T-helper 17 cell (primary cell): ENCODE data around the gene TANC1. TPM values are rescaled to one million over a fixed set of nuclear protein-coding genes. Genes with fewer than 3 reads are reported as not detected.

ENCODE experiments used
- ATAC-seq: fragments of 150-1000 bp; cut with Tn5 transposase; 2 replicates; pipeline ENCODE4 v1.10.0; 2021; ENCODE audit warnings: mild to moderate bottlenecking, moderate library complexity
- DNase-seq, 3 donors: peaks; one replicate each; pipeline versions ENCODE4 v3.0.0 to v3.0.0-alpha.2; 2020 to 2021
- H3K9me3 ChIP-seq: one replicate; pipeline ENCODE4 v1.7.0; 2013; ENCODE audit warnings: low read length, mild to moderate bottlenecking; ENCODE audit not compliant: control insufficient read depth, poor library complexity, severe bottlenecking
- H3K27ac Mint-ChIP-seq: one replicate; pipeline ENCODE4 v1.8.0; 2022; ENCODE audit warnings: mild to moderate bottlenecking, moderate library complexity, mixed read lengths
- H3K27me3 Mint-ChIP-seq: one replicate; pipeline ENCODE4 v1.8.0; 2022; ENCODE audit warnings: mixed read lengths
- H3K36me3 Mint-ChIP-seq: one replicate; pipeline ENCODE4 v1.8.0; 2022; ENCODE audit warnings: low read depth, mixed read lengths
- H3K4me1 Mint-ChIP-seq: one replicate; pipeline ENCODE4 v1.8.0; 2022; ENCODE audit warnings: mild to moderate bottlenecking, mixed read lengths
- H3K4me3 Mint-ChIP-seq: one replicate; pipeline ENCODE4 v1.8.0; 2022; ENCODE audit warnings: mild to moderate bottlenecking, moderate library complexity, mixed read lengths
- total RNA-seq, 4 donors: library from RNA in 2 of 4; stranded (reverse) in 2 of 4; gene quantifications; one replicate each; pipeline ENCODE4 v1.2.3 and lab custom pipeline; 2022 to 2026

TANC1 gene
- total RNA-seq, 2 donors from 2014 or later, result 1.4 to 2.6 TPM

DNA sequence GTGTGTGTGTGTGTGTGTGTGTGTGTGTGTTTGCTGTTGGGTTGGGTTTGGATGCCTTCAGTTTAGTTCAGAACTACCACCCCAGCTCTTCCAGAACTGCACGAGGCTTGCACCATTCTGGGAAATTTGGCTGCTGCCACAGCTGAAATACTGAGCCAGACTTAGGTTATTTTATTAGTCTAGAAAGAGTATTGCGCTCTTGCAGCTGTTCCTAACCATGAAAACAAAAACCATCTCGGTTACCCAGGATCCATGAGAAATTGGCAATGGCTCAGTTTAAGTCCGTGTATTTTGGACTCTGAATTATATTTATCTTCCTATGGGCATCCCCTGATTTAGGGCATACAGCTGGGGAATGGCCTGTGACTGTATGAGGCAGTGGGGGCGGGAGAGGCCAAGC, 83.2 kb downstream of the TANC1 start:
- Mint-ChIP-seq H3K27me3 (peaks cover 7% of the 10 kb centered on the region), H3K36me3 (no peaks in the 10 kb centered on the region), H3K4me3 (no peak overlapping the region), H3K4me1 (peaks cover 6% of the 10 kb centered on the region), H3K27ac (no peak overlapping the region)
- no peaks in the 10 kb centered on the region for H3K9me3 ChIP-seq
- ATAC-seq (no peak), DNase-seq (no peak)

DNA sequence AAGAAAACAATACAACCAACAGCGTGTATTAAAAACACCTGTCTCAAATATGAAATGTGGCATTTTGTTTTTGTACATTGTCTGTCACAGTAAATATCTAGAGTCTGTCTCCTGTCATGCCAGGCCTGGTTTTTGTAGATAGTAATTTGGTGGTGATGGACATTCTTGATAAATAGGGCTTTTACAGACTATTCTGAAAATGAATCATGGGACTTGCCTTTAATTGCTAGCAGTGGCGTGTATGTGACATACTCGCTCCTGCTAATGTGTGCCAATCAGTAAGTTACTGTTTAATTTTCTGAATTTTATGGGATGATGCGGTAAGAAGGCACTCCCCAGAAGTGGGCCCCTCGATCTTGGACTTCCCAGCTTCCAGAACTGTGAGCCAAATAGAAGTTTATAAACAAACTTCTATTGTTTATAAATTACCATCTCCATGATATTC, 83.7 kb downstream of the TANC1 start:
- Mint-ChIP-seq H3K36me3 (no peaks in the 10 kb centered on the region), H3K4me3 (no peak overlapping the region), H3K27ac (no peak overlapping the region), H3K4me1 (peaks cover 6% of the 10 kb centered on the region), H3K27me3 (peaks cover 7% of the 10 kb centered on the region)
- ATAC-seq (no peak), DNase-seq (no peak)
- H3K9me3 ChIP-seq, result no peaks in the 10 kb centered on the region

DNA sequence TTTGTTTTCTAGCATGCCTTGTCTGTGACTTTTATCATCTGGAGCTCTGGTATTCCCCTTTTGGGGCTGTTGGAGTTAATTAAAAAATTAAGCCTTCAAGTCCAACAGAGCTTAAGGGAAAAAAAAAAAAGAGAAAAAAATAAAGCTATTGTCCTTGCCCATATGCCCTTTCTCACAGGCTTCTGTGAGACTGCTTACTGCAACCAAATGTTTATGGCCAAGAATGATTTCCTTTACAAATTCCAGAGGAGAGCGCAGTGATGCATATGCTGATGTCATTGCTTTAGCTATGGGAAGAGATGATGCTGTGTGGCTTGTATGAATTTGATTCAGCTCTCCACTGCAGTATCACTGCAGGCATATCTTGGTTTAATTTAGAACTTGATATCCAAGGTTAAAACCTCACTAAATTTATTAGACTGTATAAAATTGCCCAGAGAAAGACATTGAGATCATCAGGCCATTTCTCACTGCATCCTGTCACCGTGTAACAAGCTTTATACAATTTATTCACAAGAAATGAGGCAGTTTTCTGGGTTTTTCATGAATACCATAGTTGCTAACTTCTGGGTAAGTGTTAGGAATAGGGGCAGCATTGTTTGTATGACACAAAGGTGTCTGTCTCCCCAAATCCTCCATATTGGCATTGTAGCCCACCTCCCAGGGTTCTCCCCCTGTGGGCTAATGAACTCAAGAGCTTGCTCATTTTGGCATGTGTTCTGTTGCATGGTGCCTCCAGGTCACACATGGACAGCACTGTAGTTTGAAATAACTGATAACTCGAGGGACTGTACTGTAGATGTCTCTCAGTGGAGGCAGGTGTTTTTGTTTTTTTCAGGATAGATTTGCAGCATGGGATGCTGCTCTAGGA, 85.0 kb downstream of the TANC1 start:
- no peaks in the 10 kb centered on the region for H3K36me3 Mint-ChIP-seq
- peaks cover 7% of the 10 kb centered on the region for H3K27me3 Mint-ChIP-seq
- no peak for DNase-seq
- ATAC-seq, result no peak
- no peaks in the 10 kb centered on the region for H3K9me3 ChIP-seq
- peaks cover 6% of the 10 kb centered on the region for H3K4me1 Mint-ChIP-seq
- no peak overlapping the region for H3K4me3 Mint-ChIP-seq
- H3K27ac Mint-ChIP-seq, result no peak overlapping the region

DNA sequence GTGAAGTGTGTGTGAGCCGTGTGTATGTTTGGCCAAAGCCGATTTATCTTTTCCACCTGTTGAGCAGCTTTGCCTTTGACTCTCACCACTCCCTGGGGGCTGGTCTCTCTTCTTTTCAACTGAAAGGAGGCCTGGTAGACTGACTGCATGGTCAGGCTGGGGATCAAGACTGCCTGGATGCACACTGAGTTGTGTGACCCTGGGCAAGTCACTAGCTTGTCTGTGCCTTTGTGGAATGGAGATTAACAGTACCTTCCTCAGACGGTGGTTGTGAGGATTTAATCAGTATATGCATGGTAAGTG, 85.5 kb downstream of the TANC1 start:
- Mint-ChIP-seq H3K4me3 (no peak overlapping the region), H3K27ac (no peak overlapping the region), H3K36me3 (no peaks in the 10 kb centered on the region), H3K4me1 (peaks cover 6% of the 10 kb centered on the region), H3K27me3 (peaks cover 7% of the 10 kb centered on the region)
- ATAC-seq, result no peak
- no peaks in the 10 kb centered on the region for H3K9me3 ChIP-seq
- no peak for DNase-seq

DNA sequence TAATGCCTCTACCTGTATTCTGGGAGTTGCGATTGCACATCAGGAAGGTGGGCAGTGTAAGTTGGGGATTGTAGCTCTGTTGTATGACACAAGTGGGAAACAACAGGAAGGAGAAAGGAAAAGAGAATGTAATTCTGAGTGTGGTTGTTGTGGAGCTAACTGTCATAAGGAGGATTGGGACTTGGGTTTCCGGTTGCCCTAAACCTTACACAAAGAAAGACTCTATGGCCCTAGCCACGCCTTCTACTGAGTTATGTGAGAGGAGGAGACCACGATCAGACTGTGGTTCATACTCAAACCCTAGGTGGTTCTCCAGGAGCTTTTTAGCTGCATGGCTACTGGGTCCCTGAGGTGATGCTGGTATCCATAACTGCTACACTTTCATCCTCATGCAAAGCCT, 86.5 kb downstream of the TANC1 start:
- Mint-ChIP-seq H3K27ac (no peak overlapping the region), H3K4me1 (peaks cover 6% of the 10 kb centered on the region), H3K36me3 (no peaks in the 10 kb centered on the region), H3K4me3 (no peak overlapping the region), H3K27me3 (peaks cover 7% of the 10 kb centered on the region)
- H3K9me3 ChIP-seq, result no peaks in the 10 kb centered on the region
- DNase-seq, result no peak
- no peak for ATAC-seq

DNA sequence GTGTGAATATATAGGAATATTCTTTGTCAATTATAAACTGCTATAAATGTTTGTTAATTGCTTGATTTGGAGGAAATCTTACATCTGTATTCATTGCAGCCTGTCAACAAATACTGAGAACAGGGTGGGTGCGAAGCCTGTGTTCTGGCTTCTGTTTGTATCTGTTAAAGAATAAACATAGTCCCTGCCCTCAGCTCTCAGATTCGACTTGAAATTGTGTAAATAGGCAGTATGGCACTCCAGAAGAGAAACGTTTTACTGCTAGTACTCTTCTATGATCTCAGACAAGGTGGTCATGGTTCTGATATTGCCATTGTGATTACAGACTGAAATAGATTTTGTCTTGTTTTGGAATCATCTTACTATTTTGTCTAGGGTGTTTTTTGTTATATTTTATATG, 92.1 kb downstream of the TANC1 start:
- no peak for ATAC-seq
- H3K27ac Mint-ChIP-seq, result no peak overlapping the region

DNA sequence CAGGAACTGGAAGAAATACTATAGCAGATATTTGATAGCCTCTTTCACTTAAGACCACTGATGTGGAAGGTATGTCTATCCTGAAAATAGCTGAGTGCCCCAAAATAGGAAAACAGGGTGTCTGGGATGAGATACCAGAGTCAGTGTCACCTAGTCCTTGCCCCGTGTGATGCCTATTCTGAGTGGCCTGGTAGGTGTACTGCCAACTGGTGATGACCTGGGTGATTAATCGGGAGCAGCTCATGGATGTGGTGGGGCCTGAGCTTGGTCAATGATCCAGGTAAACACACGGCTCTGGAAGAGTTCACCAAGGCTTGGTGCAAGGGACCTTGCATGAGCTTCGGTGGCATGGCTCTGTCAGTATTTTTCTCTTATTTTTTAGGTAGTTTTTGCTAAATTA, 95.2 kb downstream of the TANC1 start:
- H3K36me3 Mint-ChIP-seq, result peaks cover 3% of the 10 kb centered on the region

More for the DNA sequence above, 92.1 kb downstream of the TANC1 start:
- H3K27me3 Mint-ChIP-seq, result no peaks in the 10 kb centered on the region
- H3K36me3 Mint-ChIP-seq, result no peaks in the 10 kb centered on the region
- no peak for DNase-seq
- no peaks in the 10 kb centered on the region for H3K9me3 ChIP-seq
- no peak overlapping the region for H3K4me3 Mint-ChIP-seq
- H3K4me1 Mint-ChIP-seq, result no peaks in the 10 kb centered on the region

DNA sequence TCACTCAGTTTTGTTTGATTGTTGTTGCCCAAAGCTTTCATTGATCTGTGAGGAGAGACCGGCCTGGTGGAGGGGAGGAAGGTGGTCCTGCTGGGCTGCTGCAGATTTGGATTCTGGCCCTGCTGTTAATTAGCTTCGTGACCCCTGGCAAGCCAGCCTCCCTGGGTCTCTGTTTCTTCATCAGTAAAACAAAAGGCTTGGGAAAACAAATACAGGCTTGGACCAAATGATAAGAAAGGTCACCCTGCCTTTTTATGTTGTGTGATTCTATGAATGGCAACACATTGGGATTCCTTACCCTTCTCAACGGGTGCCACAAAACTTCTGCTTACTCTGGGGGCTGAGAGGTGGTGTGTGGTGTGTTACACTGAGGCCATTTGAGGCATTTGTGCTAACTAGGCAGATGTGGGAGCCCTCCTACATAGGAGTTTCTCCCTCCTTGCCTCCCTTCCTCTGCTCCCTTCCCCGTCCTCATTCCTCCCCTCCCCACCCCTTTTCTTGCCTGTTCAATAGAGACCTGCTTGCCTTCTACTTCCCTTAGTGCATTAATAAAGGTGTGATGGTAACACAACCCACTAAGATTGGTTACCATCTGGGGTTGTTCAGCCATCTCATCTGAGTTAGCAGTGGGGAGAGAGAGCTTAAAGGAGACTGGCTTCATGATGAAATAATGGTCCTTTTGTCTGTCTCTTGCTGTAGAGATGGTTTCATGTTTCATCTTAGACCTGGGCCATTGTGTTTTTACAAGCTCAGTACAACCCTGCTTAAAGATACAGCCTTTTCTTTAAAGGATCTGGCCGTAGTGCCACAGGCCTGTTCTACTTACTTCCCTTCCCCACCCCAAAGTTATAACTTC, 96.2 kb downstream of the TANC1 start:
- Mint-ChIP-seq H3K27me3 (no peaks in the 10 kb centered on the region), H3K27ac (peak overlapping the region; percentile 19), H3K4me3 (no peak overlapping the region), H3K4me1 (no peaks in the 10 kb centered on the region), H3K36me3 (peaks cover 3% of the 10 kb centered on the region)
- DNase-seq (no peak), ATAC-seq (no peak)
- H3K9me3 ChIP-seq, result no peaks in the 10 kb centered on the region

More for the DNA sequence above, 95.2 kb downstream of the TANC1 start:
- no peaks in the 10 kb centered on the region for H3K9me3 ChIP-seq
- no peaks in the 10 kb centered on the region for H3K27me3 Mint-ChIP-seq
- no peak overlapping the region for H3K4me3 Mint-ChIP-seq
- H3K4me1 Mint-ChIP-seq, result no peaks in the 10 kb centered on the region
- no peak overlapping the region for H3K27ac Mint-ChIP-seq
- DNase-seq, result no peak
- ATAC-seq, result no peak

DNA sequence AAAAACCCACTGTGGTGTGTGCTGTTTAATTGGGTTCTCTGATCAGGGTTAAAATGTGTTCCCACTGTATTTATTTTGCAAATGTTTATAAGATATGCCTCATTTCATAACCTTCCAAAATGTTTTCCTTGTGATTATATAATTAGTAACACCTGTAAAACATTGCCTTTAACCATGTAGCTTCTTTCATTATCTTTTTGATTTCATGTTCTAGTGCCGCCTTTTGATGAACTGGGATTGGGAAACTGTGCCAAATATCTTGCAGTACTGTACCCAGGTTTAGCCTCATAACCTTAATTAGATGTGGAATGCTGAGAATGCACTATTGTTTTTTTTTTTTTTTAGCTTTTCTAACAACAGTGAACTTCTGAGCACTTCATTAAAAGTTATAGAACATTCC, 96.9 kb downstream of the TANC1 start:
- no peak for DNase-seq
- Mint-ChIP-seq H3K27ac (peak overlapping the region; percentile 19), H3K4me1 (no peaks in the 10 kb centered on the region), H3K27me3 (no peaks in the 10 kb centered on the region), H3K4me3 (no peak overlapping the region), H3K36me3 (peaks cover 3% of the 10 kb centered on the region)
- no peak for ATAC-seq
- no peaks in the 10 kb centered on the region for H3K9me3 ChIP-seq

DNA sequence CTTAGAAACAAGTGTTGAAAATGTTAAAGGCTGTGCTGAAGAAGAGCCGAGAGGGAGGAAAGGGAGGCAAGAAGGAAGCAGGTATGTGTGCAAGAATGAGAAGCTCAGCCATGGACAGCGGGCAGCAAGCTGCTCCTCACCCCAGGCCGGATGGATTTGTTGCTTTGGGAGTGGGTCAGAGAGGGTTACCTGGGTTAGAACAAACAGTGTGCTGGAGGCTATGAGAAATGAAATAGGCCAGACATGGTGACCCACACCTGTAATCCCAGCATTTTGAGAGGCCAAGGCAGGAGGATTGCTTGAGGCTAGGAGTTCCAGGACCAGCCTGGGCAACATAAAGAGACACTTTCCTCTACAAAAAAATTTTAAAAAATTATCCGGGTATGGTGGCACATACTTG, 97.5 kb downstream of the TANC1 start:
- DNase-seq (no peak), ATAC-seq (no peak)
- no peaks in the 10 kb centered on the region for H3K9me3 ChIP-seq
- H3K4me3 Mint-ChIP-seq, result no peak overlapping the region
- peaks cover 3% of the 10 kb centered on the region for H3K36me3 Mint-ChIP-seq
- H3K27ac Mint-ChIP-seq, result peak overlapping the region; percentile 19
- no peaks in the 10 kb centered on the region for H3K4me1 Mint-ChIP-seq
- H3K27me3 Mint-ChIP-seq, result no peaks in the 10 kb centered on the region

DNA sequence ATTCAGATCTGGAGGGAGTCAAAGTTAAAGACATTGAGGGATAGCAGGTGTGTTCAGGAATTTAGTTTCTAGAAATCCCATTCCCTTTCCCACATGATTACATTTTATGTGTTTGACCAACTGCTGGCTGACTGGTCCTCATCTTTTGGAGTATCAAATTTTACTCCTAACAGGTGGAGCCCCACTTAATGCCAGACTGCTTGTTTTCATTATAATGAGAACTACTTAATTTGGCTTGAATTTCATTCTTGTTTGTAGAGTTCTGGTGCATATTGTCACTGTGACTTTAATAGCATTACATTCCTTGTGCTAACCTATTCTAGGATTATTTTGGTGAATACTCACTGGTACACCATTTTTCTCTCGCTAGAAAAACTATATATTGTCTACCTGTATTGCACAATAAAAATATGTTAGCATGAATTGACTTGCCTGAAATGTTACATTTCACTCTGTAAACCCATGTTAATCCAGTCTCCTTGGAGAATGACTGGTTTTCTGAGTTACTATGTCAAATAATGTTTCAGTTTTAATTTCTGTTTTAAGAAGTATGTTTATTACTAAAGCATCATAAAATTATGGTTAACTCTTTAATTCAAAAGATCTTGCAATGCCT, 98.2 kb downstream of the TANC1 start:
- ATAC-seq (no peak), DNase-seq (no peak)
- H3K4me1 Mint-ChIP-seq, result no peaks in the 10 kb centered on the region
- H3K9me3 ChIP-seq, result no peaks in the 10 kb centered on the region
- no peak overlapping the region for H3K4me3 Mint-ChIP-seq
- no peak overlapping the region for H3K27ac Mint-ChIP-seq
- H3K36me3 Mint-ChIP-seq, result peaks cover 3% of the 10 kb centered on the region
- no peaks in the 10 kb centered on the region for H3K27me3 Mint-ChIP-seq

DNA sequence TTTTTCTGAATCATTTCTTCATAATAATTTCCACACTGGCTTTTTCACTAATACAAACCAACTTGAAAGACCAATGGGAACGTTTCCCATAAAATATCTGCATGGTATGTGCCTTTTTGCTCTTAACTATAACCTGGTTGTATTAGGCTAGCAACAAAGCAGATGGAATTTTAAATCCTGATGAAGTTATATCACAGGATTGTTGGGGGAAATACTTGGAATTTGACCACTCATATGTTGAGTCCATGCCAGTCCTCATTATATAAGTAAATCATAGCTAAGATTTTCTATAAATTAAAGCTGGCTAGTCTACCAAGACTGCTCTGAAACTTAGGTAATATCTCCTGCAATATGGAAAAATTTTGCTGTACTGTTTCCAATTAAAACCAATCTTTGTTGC, 99.5 kb downstream of the TANC1 start:
- H3K27ac Mint-ChIP-seq, result no peak overlapping the region
- peaks cover 3% of the 10 kb centered on the region for H3K36me3 Mint-ChIP-seq
- no peaks in the 10 kb centered on the region for H3K9me3 ChIP-seq
- no peaks in the 10 kb centered on the region for H3K4me1 Mint-ChIP-seq
- DNase-seq, result no peak
- ATAC-seq, result no peak
- H3K27me3 Mint-ChIP-seq, result no peaks in the 10 kb centered on the region
- H3K4me3 Mint-ChIP-seq, result no peak overlapping the region

DNA sequence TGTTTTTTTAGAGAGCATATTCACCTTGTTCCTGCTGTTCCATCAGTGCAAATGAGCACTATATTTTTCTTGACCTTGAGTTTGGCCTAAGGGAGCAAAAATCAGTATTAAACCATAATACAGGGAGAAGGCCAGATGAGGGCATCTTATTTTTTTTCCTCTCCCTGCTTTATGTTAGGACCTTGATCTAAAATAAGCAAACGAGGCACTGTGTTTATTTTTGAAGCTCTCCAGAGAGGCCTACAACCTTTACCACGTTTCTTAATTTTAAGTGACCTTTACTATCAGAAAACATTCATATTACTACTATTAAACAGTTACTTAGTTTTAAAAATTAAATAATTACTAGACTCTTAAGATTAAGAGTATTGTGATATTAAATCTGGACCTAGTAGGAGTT, 100.8 kb downstream of the TANC1 start:
- Mint-ChIP-seq H3K36me3 (peaks cover 3% of the 10 kb centered on the region), H3K27me3 (no peaks in the 10 kb centered on the region), H3K4me1 (no peaks in the 10 kb centered on the region), H3K27ac (no peak overlapping the region), H3K4me3 (no peak overlapping the region)
- H3K9me3 ChIP-seq, result no peaks in the 10 kb centered on the region
- ATAC-seq (no peak), DNase-seq (no peak)
